Dedifferentiated amniotic fluid mesenchymal stem cell (primary cell): ENCODE data around the gene SPA17.

Experiments used
- DNase-seq: peaks from one replicate; pipeline ENCODE4 v3.0.0-alpha.2; 2016; ENCODE audit errors: extremely low spot score

Gene SPA17

DNA sequence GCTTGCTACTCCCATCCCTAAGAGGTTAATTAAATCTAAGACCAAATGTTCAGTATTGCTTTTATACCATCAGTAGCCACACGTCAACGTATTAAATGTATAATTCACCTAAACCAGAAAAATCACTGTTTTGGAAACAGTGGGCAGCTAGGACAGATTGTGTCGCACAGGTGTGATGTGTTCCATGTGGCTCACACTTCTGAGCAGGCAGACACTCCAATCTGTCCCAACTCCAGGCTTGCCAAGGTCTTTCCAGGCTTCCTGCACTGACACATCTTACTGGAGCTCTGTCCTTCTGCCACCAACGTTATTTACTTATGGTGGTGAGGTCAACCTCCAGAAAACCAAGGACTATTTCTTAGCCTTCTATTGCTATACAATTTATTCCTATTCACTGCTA lies 11.6 kb upstream of the SPA17 start:
- DNase-seq, result no peak

DNA sequence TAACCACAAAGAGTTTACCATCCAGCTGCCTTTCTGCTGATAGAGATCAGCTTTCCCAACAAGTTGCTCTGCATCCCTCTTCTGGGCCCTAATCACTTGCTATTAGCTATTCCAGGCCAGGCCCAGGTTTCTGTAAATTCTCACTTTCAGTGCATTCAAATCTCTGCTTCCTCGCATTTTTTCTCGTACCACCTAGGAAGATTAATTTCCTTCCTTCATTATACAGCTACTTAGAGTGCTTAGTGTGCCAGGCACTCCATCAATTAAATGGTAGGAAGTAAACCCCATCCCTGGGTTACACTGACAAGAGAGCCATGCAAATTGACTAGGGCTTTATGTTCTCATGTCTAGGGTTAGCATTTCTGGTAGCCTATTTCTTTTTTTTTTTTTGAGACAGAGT lies 9.8 kb upstream of the SPA17 start:
- DNase-seq, result no peak

DNA sequence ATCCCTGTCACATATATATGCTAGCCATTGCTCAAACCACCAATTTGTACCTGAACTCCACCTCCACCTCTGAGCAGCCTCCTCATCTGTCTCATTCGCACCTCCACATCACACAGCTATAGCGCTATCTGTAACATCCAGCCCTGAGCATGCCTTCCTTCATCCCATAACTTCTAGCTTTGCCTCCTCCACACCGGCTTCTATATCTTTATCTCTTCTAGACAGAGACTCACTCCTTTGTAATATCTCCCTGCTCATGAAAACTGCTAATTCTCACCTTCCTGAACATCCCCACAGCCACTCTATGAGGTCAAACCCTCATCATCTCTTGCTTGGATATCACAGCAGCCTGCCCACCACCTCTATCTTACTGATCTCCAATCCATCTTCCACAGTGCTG lies 6.1 kb upstream of the SPA17 start:
- no peak for DNase-seq

DNA sequence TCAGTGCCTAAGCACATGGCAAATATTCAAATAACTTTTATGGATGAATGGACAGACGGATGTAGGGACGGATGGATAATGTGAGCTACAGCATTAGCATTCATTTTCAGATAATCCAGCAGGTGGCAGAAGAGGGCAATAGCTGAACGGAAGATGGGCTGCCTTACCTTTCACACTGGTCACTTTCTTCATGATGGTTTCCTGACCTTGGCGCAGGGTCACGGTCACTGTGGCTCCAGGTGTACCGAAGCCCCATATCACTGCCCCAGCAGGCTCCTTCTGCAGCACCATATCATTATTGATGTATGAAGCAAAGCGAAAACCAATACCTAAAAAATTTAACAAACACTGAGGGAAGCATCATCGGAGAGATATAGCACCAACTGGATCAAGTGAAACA lies 4.5 kb upstream of the SPA17 start:
- DNase-seq, result no peak

DNA sequence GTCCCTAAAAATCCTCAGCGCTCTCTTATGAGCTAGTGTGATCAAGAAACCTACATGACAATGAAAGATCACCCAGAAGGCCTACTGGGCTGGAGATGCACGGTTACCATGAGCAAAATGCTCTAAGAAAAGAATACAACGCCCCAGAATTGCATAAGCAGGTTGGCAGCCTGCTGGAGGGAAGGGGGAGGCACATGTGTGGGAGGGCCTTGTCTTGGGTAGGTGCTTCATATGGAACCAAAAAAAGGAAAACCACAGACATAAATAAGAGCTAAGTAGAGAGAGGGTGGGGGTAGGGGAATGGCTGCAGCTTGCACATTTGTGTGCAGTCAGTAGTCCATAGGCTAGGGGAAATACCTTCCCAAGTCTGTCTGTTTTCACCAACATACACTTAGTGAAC lies 3.0 kb upstream of the SPA17 start:
- no peak for DNase-seq

DNA sequence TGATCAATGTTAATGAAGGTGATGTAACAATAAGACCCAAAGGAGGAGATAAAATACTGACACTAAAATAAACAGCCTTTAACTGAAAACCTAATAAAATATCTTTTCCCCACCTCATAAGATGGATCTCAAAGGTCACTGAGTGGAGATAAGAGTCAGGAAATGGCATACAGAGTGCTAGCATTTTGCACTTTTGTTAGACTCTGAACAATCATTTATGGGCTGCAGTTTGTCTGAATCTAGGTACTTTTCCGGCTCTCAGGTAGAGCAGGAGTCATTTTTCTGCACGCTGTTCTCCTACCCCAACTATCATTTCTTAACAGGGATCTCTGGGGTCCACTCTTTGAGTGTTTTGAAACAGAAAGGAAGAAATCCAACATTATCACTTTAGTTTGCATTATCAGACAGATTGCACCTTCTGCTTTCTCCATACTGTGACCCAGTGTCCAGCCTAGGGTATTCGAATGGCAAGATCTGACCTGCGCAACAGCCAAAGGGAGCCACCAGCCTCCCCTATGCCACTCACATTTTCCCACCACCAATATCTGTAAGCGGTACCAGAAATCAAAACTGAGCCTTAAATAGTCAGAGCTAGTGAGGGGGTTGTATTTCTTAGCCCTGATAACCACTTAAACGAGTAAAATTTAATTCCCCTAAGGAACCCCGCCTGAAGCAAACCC lies 1.0 kb upstream of the SPA17 start:
- DNase-seq, result no peak

DNA sequence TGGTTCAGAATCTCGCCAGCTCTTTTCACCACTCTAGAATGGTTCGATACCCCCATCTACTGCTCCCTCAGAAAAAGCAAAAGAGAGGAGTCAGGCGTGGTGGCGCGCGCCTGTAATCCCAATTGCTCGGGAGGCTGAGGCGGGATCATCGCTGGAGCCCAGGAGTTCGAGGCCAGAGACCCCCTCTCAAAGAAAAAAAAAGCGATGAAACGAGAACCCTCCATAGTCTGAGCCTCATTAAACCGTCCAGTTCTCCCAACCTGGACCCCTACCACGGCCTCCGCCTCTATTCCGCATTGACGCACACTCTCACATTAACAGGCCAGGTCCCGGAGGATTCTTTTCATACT lies 439 bp downstream of the SPA17 start:
- DNase-seq, result no peak

DNA sequence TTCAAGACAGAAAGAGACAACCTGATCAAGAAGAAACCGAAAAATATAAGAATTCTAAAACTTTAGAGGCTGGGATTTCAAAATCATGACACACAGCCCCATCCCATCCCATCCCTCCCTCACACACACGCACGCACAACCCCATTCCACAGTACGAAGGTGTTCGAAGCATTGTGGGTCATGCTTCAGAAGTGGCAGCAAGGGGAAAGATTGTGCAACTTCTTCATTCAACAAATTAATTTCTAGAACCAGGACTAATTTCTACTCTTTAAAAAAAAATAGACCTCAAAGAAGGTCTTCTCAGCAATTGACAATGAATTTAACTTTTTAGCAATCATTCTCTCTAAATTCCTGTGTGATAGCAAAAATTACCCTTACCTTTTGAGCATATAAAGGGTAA lies 867 bp downstream of the SPA17 start:
- DNase-seq, result no peak

DNA sequence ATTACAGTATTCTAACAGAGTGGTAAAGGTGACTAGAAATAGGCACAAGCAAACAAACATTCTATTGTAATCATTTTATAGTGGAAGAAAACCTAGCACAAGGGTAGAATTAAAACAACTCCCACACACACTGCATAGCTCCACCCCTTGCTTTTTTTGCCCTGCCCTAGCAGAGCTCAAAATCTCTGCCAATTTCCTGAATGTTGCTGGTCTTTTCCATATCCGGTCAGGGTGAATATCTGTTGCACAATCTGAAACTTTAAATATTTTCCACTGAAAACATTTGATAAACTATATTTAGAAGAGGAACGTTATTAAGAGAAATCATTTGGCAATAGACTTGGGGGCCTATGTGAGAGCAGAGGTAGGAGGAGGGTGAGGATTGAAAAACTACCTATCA lies 2.7 kb downstream of the SPA17 start:
- no peak for DNase-seq

DNA sequence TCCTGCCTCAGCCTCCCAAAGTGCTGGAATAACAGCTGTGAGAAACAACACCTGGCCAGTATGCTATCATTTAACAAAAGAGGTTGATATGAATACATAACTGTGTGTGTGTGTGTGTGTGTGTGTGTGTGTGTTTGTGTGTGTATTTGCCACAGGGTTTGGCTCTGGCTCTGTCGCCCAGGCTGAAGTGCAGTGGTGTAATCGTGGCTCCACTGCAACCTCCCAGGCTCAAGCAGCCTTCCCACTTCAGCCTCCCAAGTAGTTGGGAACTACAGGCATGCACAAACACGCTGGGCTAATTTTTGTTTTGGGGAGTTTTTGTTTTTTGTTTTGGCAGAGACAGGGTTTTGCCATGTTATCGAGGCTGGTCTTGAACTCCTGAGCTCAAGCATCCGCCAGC lies 4.7 kb downstream of the SPA17 start:
- no peak for DNase-seq

DNA sequence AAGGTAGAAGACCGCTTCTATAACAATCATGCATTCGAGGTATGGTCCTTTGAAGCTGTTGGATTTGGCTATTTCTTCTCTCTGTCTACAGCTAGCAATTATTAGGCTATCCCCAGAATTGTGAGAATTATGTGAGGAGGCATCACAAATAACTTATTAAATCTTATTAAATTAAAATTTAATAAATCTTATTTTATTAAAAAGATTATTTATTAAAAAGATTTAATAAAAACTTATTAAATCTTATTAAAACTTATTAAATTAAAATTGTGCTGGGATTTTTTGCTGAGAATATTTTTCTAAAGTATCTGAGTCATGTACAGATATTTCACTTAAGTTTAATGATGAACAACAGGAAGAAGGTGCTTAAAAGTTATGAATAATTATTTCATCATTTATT lies 7.7 kb downstream of the SPA17 start:
- DNase-seq, result no peak

DNA sequence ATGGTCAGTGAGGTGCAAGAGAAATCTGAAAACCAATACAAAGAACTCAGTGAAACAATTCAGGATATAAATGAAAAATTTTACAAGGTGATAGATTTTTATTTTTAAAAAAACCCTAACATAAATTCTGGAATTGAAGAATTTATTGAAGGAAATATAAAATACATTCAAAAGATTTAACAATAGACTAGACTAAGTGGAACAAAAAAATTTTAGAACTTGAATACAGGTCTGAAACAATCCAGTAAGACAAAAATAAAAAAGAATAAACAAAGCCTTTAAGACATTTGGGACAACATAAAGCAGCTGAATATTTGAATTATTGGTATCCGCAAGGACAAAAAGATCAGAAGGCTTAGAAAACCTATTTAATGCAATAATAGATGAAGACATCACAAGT lies 8.7 kb downstream of the SPA17 start:
- no peak for DNase-seq

DNA sequence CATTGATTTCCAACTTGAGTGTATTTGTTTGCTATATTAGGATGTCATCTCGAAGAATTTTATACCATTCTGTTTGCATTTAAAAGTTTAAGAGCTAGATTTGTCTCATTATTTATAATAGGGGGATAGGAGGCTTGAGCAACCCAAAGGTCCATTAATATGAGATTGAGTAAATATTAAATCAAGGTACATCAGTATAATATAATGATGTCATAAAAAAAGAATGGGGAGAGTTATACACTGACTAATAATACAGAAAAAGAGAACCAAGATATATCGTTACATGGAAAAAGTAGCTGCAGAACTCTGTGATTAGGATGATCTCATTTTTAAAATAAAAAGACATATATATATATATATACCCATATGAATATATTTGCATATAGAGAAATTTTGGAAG lies 19.4 kb downstream of the SPA17 start:
- DNase-seq, result no peak

DNA sequence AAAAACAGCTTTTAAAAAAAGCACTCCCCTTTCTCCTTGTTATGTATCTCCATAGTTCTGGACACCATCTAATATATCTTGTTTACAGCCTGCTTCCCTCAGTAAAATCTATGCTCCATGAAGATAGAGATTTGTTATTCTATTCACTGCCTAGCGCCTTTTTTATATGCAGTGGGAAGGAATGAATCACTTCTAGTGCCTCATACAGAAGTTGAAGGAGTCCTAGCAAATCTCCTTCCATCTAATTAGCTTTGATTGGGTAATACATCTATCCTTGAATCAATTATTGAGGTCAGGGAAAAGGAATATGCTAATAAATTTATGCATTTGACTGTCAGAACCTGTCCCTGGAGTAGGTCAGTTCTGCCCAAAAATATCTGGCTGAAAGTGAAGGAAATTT lies 25.8 kb downstream of the SPA17 start:
- no peak for DNase-seq

DNA sequence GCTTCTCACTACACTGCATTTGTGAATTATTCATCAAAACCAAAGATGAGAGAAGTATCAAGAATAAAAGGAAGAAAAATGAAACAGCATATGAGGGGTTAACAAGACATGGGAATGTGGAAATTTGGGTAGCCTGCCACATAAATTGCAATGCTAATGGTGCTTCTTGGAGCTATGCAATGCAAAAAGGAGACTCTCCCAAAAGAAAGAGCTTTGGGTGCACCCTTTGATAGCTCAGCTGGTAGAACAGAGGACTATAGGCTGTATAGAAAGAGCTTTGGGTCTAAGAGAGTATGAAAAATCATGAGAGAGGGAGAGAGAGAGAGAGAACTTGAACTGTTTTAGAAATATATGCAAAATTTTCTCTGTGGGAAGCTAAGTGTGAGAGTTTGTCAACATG lies 26.3 kb downstream of the SPA17 start:
- DNase-seq, result no peak

DNA sequence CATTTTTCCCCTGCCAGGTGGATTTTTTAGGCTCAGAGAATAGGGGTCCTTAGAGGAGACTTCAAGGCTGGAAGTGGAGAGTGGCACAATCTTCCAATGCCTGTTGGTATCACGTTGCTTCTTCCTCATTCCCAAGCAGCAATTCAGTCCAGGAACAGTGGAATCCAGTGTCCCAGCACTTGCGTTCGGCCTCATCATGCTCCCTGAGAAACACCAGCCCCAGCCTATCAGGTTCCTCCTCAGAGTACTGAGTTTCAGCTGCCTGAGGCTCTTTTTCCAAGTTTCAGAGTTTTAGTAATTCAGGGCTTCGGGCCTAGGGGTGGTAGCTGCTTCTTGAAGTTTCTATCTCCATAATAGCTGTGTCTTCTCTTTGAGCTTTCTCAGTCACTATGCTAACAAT lies 34.1 kb downstream of the SPA17 start:
- DNase-seq, result no peak

DNA sequence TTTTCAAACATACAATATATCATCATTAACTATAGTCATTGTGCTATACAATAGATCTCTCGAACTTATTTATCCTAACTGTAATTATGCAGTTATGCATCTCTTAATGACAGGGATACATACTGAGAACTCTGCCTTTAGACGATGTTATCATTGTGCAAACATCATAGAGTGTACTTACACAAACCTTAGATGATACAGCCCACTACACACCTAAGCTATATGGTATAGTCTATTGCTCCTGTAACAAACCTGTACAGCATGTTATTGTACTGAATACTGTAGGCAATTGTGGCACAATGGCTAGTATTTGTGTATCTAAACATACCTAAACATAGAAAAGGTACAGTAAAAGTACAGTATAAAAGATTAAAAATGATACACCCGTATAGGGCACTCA lies 38.7 kb downstream of the SPA17 start:
- no peak for DNase-seq

DNA sequence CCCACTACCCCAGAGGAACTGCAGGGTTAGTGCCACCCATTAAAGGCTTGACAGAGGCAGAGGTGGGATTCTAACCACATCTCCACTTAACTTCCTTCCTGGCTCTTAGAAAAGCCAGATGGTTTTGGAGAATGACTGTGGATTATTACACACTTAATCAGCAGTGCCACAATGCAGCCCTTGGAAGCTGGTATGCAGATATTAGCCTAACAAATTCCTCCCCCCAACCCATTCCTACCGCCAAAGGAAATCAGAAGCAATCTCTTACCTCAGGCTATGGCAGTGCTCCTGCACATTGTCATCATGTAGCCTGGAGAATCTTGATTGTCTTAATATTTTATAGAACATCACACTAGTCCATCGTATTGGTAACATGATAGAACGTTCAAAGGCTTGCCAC lies 42.9 kb downstream of the SPA17 start:
- DNase-seq, result no peak

DNA sequence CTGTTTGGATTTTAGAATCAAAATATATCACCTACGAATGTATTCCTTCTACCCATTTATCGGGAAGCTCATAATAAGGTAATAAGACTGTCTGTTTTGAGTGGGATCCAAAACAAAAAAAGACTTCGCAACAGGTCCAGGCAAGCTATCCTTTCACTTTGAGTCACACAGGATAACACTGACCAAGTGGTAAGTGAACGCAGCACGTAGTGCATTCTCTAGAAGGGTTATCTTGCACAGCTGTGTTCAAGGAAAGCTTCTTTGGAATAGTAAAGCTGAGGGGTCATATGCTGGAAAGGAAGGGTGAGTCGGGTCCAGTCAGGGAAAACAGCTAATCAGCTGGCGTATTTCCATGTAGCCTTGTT lies 43.7 kb downstream of the SPA17 start:
- no peak for DNase-seq

DNA sequence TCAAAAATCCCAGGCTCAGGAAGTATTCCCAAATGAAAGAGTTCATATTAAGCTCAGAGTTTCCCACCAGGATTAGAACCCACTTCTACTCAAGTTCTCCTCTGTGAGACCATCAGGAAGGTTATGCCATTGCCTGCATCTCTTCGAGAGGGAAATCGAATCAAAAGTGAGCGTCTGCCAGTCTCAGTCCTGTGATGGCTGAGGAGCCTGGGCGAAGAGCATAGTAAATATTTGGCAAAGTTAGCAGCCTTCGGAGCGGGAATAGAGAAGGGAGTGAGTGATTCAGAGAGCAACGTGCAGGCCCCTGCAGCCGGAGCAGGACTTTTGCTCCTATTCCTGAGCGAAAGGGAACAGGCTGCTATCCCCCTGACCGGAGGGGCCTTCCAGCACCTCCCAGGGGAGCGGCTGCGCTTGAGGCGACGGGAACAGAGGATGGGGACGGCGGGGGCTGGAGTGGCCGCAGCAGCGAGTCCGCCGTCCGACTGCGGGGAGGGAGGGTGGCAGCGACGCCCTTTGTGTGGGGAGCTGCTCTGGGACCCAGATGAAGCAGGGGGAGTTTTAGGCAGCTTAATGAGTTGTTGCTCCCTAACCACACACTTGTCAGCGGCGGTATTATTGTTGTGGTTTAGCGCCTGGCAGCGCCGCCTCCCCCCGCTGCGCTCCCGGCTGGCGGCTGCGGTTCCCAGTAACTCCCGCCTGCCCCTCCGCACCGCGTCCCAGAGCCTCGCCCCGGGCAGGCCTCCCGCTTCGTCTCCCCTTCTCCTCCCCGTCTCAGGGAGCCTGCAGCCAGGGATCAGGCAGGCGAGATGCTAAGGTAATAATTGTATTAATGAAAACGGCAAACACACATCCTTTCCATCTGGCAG lies 44.3 kb downstream of the SPA17 start:
- no peak for DNase-seq

DNA sequence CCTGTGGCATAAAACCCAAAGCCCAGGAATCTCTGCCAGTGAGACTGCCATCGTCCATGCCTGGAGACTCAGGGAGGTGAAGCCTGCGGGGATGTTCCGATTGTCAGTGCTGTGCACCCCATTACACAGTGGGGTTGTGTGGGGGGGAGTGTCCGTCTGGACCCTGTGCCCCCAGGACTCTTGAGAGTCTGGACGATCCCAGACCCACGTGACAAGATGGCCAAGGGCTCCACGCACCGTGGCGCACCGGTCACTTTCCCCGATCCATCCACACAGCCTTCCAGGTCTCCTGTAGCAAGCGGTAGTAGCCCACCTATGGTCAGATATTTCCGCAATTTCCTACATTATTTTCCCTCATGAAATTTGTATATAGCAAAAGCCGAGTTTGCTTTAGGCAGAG lies 45.1 kb downstream of the SPA17 start:
- DNase-seq, result no peak

DNA sequence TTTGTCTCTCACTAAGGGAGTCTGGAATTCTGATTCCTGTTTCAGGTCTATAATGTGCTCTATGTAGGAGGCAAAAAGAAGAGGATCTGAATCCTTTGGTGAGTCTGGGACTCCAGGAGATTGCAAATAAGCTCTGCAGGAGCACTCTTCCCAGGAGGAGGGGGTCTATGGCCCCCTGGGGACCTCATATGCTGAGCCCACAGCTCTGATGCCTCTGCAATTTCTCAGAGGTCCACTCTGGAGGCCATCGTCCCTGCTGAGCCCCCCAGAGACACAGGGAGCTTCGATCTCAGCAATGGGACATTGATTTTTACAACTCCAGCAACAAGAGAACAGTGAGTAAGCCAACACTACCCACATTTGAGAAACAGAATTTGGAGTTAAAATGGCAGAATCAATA lies 45.8 kb downstream of the SPA17 start:
- DNase-seq, result no peak

DNA sequence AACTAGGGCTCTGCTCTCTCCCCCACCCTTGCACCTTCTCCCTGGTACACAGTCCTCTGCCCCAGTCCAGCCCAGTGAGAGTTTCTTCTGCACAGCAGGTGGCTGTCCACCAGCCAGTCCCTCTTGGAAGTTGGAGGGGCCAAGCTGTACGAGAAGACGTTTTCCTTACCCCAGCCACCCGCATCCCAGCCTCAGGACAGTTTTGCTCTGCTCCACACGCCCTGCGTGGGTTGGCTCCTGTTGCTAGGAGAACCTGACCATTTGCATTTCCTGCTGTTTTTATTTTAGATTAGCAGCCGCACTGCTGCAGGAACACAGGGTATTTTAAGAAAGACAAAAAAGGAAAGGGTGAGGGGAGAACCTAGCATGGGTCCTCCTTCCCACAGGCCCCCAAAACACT lies 48.5 kb downstream of the SPA17 start:
- DNase-seq, result no peak
